ENCODE measurements around the gene KRTAP10-3.

The KRTAP10-3 gene

GRCh38 chr21:44527156-44527982, 31.2 kb downstream of the KRTAP10-3 start:
- DNase-seq, result no peak

- no peak for DNase-seq
Observed at GRCh38 chr21:44526096-44526997, 32.2 kb downstream of the KRTAP10-3 start.

- no peak for DNase-seq
Observed at GRCh38 chr21:44525391-44526095, 33.1 kb downstream of the KRTAP10-3 start.

GRCh38 chr21:44524414-44525371, 33.9 kb downstream of the KRTAP10-3 start:
- no peak for DNase-seq

GRCh38 chr21:44523567-44524413, 34.8 kb downstream of the KRTAP10-3 start:
- DNase-seq, result no peak

- no peak for DNase-seq
Observed at GRCh38 chr21:44522753-44523204, 35.8 kb downstream of the KRTAP10-3 start.

GRCh38 chr21:44521928-44522752, 36.5 kb downstream of the KRTAP10-3 start:
- no peak for DNase-seq

GRCh38 chr21:44521301-44521927, 37.2 kb downstream of the KRTAP10-3 start:
- DNase-seq, result no peak

- no peak for DNase-seq
Observed at GRCh38 chr21:44520326-44521300, 38.0 kb downstream of the KRTAP10-3 start.

GRCh38 chr21:44519346-44520325, 39.0 kb downstream of the KRTAP10-3 start:
- DNase-seq, result no peak

GRCh38 chr21:44518686-44519085, 39.9 kb downstream of the KRTAP10-3 start:
- no peak for DNase-seq

- DNase-seq, result no peak
Observed at GRCh38 chr21:44517175-44517899, 41.3 kb downstream of the KRTAP10-3 start.

GRCh38 chr21:44516828-44517174, 41.8 kb downstream of the KRTAP10-3 start:
- no peak for DNase-seq

- no peak for DNase-seq
Observed at GRCh38 chr21:44516342-44516741, 42.3 kb downstream of the KRTAP10-3 start.

GRCh38 chr21:44515359-44516165, 43.0 kb downstream of the KRTAP10-3 start:
- DNase-seq, result no peak

Measured in 8988T (cell line).